Measurements from ENCODE around the gene FKBP11. TPM values are rescaled to one million over a fixed set of nuclear protein-coding genes. Genes with fewer than 3 reads are reported as not detected.
"Not testable (repeated sequence)": the region's sequence is repeated elsewhere in the genome, so short reads cannot be mapped to it uniquely, and the experiment has no call there.

The FKBP11 gene
- total RNA-seq, 1 donor from 2014 or later, result 22.5 TPM

- H3K4me1 Mint-ChIP-seq (ENCODE audit: low read depth), result peaks cover 6% of the 10 kb centered on the region
- H3K27ac Mint-ChIP-seq, result no peak overlapping the region
- DNase-seq (ENCODE audit: low spot score, unreplicated experiment), result no peak
Observed at GRCh38 chr12:48875944-48876515, 49.3 kb downstream of the FKBP11 start.

GRCh38 chr12:48873534-48873933 lies 51.8 kb downstream of the FKBP11 start:
- not testable (repeated sequence) for H3K36me3 Mint-ChIP-seq (ENCODE audit: insufficient read depth); H3K27me3 Mint-ChIP-seq; H3K4me3 Mint-ChIP-seq (ENCODE audit: low read depth); H3K4me1 Mint-ChIP-seq (ENCODE audit: low read depth); H3K9me3 Mint-ChIP-seq (ENCODE audit: low read depth); H3K27ac Mint-ChIP-seq; DNase-seq (ENCODE audit: low spot score, unreplicated experiment)

More at GRCh38 chr12:48875944-48876515, 49.3 kb downstream of the FKBP11 start:
- H3K4me3 Mint-ChIP-seq (ENCODE audit: low read depth), result no peak overlapping the region
- no peaks in the 10 kb centered on the region for H3K36me3 Mint-ChIP-seq (ENCODE audit: insufficient read depth)
- no peaks in the 10 kb centered on the region for H3K9me3 Mint-ChIP-seq (ENCODE audit: low read depth)
- no peak for TF ChIP-seq CTCF (IDR thresholded peaks at IDR 0.05; ENCODE audit: unreplicated experiment)
- no peaks in the 10 kb centered on the region for H3K27me3 Mint-ChIP-seq

GRCh38 chr12:48873096-48873495 lies 52.2 kb downstream of the FKBP11 start:
- Mint-ChIP-seq H3K27me3 (no peaks in the 10 kb centered on the region), H3K4me3 (ENCODE audit: low read depth) (no peak overlapping the region), H3K9me3 (ENCODE audit: low read depth) (no peaks in the 10 kb centered on the region), H3K36me3 (ENCODE audit: insufficient read depth) (no peaks in the 10 kb centered on the region), H3K4me1 (ENCODE audit: low read depth) (peaks cover 2% of the 10 kb centered on the region), H3K27ac (no peak overlapping the region)
- no peak for DNase-seq (ENCODE audit: low spot score, unreplicated experiment)
- no peak for TF ChIP-seq CTCF (IDR thresholded peaks at IDR 0.05; ENCODE audit: unreplicated experiment)

Other genes with a start within 250 kb of the FKBP11 start
- gene KANSL2, start 243.3 kb downstream of the FKBP11 start, total RNA-seq, result 49.5 and 54.4 TPM in 2 replicates
- gene CCNT1, start 208.8 kb downstream of the FKBP11 start, total RNA-seq, result 43.8 and 48.8 TPM in 2 replicates
- gene ADCY6, start 136.4 kb downstream of the FKBP11 start, total RNA-seq, result 120 and 128 TPM in 2 replicates
- 72.3 and 73.9 TPM in 2 replicates for gene CACNB3, start 107.0 kb downstream of the FKBP11 start, total RNA-seq
- 116 and 129 TPM in 2 replicates for gene DDX23, start 73.3 kb downstream of the FKBP11 start, total RNA-seq
- 12.4 and 12.5 TPM in 2 replicates for gene RND1, start 59.6 kb downstream of the FKBP11 start, total RNA-seq
- 135 and 149 TPM in 2 replicates for gene ARF3, start 32.0 kb upstream of the FKBP11 start, total RNA-seq
- 0.17 TPM in 1 of 2 replicates, not detected in the other for gene WNT10B, start 46.2 kb upstream of the FKBP11 start, total RNA-seq
- gene WNT1, start 52.8 kb upstream of the FKBP11 start, total RNA-seq, result not detected in 2 replicates
- 0.40 and 0.57 TPM in 2 replicates for gene DDN, start 73.9 kb upstream of the FKBP11 start, total RNA-seq
- gene PRKAG1, start 93.3 kb upstream of the FKBP11 start, total RNA-seq, result 52.7 and 59.4 TPM in 2 replicates
- 130 and 132 TPM in 2 replicates for gene KMT2D, start 135.3 kb upstream of the FKBP11 start, total RNA-seq
- 0.72 and 0.75 TPM in 2 replicates for gene RHEBL1, start 144.5 kb upstream of the FKBP11 start, total RNA-seq
- gene DHH, start 169.3 kb upstream of the FKBP11 start, total RNA-seq, result 0.29 and 0.34 TPM in 2 replicates
- 142 and 143 TPM in 2 replicates for gene LMBR1L, start 185.4 kb upstream of the FKBP11 start, total RNA-seq
- 985 and 1,023 TPM in 2 replicates for gene TUBA1B, start 205.9 kb upstream of the FKBP11 start, total RNA-seq